H1 (cell line): ENCODE measurements around the gene PACSIN2. TPM values are rescaled to one million over a fixed set of nuclear protein-coding genes. Genes with fewer than 3 reads are reported as not detected.
A peak's percentile ranks its signal among the peaks of the same experiment; 100 is the strongest.

Experiments used
- ATF2 ChIP-seq: IDR thresholded peaks from 2 replicates; pipeline ENCODE4 v1.6.1; 2012; ENCODE audit warnings: low read length, inconsistent platforms
- CHD1 ChIP-seq: IDR thresholded peaks from 2 replicates; pipeline ENCODE4 v1.6.1; 2012; ENCODE audit warnings: low read depth, low read length, improper control_type of control experiment
- polyA plus RNA-seq, 7 experiments: library from polyadenylated mRNA; depleted of rRNA in 3 of 7; stranded (reverse) in 5 of 7; unstranded in 2 of 7; fragments of >200 nt in 5 of 7; fragments of 200-250 nt in 2 of 7; gene quantifications; 1 replicate in 5 of 7; 2 replicates in 1 of 7; 4 replicates in 1 of 7; pipeline versions ENCODE4 v1.2.1 to v1.2.3, GENCODE V29; 2011 to 2013; ENCODE audit warnings: missing spikeins in 2 of 7, mixed read lengths in 2 of 7
- total RNA-seq: library from RNA; stranded (reverse); fragmentation: NEBNext Ultra II Directional; extraction: Animal tissue kit (Norgen Biotek cat#: 25700); gene quantifications from 2 replicates; pipeline ENCODE4 v1.2.1, GENCODE V29; 2021

PACSIN2 gene
- total and polyA plus RNA-seq, 2 of the 8 experiments (the other 6 are each of a cell fraction or from before 2014, with no cell fraction given) = 44.8 to 64.2 TPM

DNA sequence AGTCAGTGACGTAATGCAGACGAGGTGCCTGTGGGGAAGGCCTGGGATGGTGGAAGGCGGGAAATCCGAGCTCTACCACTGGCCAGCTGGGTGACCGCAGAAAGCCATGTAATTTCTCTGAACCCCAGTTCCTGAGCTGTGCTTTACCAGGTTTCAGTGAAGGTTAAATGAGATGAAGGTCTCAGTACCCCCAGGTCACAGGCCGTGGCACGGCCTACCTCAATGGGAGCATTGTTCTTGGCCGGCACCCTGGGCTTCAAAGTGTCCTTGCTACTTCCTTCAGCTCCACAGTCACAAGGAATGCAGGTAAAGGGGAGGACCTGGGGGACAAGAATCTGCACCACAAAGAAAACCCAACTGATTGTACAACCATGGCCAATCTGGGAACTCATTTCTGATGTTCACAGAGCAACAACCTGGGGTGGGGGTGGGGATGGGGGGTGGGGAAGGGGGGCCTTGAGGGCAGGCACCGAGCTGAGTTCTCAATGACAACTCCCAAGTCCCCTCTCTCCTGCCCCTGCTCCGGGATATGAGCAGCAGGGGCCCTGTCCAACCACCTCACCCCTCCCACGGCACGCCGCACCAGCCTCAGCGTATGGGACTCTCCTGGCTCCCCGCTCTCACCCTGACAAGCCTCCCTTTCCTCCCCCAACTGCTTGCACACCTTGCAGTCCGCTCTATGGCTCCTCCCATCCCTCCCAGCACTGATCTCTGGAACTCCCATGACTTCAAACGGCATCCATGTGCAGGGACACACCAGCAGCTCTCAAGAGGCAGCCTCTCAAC, 98.8 kb downstream of the PACSIN2 start (continued):
- TF ChIP-seq ATF2 = peak; percentile 21; the same call in 1 of the 2 replicates
- TF ChIP-seq CHD1 = no peak
